GM19372 (cell line): Measurements from ENCODE around the gene LRRC51.
"Not testable (repeated sequence)": the region's sequence is repeated elsewhere in the genome, so short reads cannot be mapped to it uniquely, and the experiment has no call there.

Experiments used
- ATAC-seq: cut with Tn5 transposase; IDR thresholded peaks from one replicate; pipeline ENCODE4 v1.9.1; 2021; ENCODE audit warnings: mild to moderate bottlenecking, low read depth, moderate library complexity; ENCODE audit not compliant: unreplicated experiment

The LRRC51 gene

DNA sequence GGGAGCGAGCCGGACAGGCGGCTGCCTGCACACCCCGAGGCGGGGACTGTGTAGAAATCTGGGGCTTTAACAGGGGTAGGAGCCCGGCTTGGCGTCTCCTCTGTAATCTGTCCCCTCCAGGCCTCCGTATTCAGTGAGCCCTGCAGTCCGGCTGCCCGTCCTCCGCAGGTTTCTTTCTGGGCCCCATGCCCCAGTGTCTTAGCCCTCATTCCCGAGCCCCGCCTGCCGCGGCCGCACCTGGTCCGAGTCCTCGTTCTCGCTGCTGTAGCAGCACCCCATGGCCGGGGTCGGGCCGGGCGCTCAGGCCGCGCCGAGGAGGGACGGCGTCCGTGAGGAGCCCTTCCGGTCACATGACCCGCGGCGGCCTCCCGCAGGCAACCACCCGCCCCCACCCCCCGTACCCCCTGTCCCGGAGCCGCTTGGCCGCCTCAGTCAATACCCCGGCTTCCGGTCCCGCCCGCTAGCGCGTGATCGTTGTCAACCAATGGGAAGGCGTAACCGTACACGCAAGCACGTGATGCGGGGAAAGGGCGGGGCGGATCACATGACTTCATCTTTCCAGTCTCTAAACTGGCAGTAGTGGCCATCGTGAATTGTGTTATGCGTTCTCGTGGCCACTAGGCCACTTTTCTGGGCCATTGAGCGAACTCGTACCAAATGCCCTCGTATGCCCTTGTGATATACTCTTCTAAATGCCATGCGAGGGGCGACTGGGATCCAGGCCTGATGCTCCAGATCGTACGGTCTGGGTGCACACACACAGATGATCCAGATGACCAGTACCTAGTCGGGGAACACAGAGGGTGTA is 22.5 kb downstream of the LRRC51 start, which contains the start of gene LAMTOR1:
Gene LAMTOR1, minus strand, starts transcription at position 352 of the 808 bp plus-strand sequence. Its CDS starts 73 bp downstream, at position 279.
- peak; percentile 92 for ATAC-seq

DNA sequence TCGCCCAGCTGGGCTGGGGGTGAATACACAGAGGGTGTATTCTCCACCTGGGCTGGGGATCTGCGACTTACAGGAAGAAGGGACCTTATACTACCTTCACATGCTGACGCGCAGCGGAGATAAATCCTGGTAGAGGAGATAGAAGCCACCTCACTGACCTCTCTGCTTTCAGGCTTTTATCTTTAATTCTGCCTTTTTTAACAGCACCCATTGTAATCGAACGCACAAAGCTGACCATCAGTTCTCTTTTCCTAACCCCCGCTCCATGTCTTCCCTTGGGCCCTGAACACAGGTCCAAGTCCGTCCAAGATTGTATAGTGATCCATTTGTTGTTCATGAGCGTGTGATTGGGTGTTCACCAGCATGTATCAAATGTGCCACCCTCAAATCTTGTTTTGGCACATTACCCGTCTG is 23.1 kb downstream of the LRRC51 start:
- no peak for ATAC-seq

DNA sequence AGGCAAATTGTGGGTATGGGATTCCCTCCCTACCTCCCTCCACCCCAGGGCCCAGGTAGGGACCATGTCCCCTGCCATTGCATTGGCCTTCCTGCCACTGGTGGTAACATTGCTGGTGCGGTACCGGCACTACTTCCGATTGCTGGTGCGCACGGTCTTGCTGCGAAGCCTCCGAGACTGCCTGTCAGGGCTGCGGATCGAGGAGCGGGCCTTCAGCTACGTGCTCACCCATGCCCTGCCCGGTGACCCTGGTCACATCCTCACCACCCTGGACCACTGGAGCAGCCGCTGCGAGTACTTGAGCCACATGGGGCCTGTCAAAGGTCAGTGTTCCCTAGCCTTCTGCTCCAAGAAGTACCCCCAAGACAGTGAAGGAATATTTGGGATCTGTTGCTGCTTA is 25.2 kb downstream of the LRRC51 start, which contains the start of gene TOMT:
Gene TOMT, plus strand, starts transcription at position 37 of the 400 bp plus-strand sequence. Its CDS starts 28 bp downstream, at position 65.
- no peak for ATAC-seq

DNA sequence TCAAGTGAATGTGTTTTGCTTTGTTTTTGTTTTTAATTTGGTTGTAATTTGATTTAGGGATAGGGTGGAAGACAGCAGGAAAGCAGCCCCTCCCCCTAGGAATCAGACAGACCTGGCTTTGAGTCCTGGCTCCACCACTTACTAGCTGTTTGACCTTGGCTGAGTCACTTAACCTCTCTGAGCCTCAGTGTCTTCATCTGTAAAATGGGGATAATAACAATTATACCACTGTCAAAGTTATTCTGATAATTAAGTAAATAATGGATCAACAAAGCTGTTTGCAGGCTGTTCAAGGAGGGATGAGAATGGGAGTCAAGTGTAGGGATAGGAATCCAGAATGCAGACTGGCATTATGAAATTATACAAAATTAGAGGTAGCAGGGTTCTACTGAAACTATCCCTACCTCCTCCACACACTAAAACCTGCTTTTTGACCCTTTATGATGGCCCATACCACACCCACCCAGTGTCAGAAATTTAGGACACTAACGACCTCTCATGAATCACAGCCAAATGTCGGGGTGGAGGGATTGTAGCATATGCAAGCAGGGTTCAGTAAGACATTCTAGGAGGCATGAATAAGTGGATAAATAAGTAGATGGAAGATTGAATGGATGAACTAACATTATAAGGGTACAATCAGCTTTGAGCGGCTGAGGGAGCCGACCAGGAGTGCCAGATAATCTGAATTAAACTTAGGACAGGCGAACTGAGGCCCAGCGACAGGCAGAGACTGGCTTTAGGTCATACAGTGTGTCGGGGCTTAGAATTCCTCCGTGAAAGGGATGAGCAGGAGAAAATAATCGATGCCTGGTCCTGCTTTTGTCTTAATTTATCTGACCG is 30.9 kb downstream of the LRRC51 start:
- peak; percentile 1 for ATAC-seq

DNA sequence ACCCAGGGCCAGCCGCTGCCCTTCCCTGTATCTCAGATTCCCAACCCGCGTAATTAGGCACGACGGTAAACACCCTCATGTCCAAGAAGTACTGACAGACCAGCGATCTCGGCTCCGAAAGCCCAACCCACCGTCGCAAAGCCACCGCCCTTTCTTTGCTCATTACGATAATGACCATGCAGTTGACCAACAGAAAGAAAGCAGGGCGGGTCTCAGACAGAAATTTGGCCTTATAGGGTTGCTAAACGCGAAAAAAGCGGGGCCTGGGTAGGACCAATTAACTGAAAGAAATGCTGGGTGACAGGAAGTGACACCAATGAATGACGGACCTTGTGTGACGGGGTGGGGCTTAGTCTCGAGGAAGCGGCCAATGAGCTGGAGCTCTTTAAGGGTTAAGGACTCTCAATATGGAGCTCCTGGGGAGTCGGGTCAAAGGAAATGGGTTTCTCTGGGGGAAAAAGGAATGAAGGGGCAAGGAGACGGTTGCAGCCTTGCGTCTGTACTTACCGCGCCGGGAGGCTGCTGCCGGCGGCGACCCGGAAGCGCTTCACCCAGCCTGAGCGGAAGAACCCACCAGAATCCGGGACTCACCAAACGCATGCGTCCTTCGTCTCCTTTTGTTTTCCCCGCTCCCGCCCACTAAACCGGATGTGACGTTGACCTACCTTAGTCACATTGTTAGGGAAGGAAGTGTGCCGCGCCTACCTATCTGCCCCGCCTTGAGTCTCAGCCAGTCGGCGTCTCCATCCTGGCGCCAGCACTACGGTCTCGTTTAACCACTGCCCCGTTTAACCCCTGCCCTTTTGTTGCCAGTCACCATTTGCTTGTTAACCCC is 31.7 kb downstream of the LRRC51 start, which contains the start of gene ANAPC15:
Gene ANAPC15, minus strand, starts transcription at position 553 of the 835 bp plus-strand sequence. CDS start 1,419 bp downstream, outside the sequence.
- ATAC-seq = peak; percentile 92

DNA sequence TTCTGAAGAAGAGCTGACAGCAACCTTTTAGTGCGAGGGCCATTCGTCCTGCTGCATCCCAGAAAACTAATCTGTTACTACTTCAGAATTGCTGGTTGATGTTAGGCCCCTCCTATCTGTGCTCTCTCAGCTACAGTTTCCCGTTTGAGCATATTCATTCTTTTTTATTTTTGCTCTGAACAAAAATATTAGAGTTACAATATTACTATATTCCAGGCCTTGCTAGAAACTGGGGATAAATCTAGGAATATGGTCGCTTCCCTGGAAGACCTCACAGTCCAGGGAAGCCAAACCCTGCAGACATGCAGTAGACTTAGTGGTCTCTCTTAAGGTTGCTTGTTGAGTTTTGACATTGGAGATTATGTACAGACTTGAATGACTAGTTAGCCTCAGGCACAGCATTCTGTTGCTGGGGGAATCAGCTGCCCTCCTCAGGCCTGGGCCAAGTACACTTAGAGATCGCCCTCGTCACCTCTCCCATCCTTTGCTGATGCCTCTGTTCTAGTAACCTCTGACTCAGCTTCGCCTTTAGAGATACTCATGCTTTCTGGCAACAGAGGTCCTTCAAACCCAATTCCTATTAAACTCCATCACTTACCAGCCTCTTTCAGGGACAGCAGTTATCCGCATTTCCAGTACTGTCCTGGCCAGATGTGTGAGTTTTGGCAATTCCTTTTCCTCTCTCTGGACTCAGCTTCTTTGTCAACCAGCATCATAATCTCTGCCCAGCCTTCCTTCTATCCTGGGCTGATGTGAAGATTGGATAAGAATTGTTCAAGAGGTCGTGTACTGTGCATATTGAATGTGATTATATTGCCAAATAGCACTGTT is 32.5 kb downstream of the LRRC51 start:
- ATAC-seq = no peak

DNA sequence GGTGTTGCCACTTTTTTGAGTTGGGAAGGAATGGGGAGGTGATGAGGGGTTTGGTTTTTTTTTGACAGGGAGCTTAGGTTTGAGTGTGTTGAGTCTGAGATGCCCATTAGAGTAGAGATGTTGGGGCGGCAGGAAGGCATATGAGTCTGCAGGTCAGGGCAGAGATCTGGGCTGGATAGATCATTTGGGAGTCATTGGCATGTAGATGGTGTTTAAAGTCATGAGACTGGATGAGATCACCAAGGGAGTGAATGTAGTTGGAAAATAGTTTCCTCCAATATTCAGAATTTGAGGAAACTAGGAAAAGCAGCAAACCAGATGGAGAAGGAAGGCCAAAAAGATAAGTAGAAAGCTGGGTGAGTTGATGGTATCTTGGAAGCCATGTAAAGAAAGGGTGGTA is 33.9 kb downstream of the LRRC51 start:
- no peak for ATAC-seq

DNA sequence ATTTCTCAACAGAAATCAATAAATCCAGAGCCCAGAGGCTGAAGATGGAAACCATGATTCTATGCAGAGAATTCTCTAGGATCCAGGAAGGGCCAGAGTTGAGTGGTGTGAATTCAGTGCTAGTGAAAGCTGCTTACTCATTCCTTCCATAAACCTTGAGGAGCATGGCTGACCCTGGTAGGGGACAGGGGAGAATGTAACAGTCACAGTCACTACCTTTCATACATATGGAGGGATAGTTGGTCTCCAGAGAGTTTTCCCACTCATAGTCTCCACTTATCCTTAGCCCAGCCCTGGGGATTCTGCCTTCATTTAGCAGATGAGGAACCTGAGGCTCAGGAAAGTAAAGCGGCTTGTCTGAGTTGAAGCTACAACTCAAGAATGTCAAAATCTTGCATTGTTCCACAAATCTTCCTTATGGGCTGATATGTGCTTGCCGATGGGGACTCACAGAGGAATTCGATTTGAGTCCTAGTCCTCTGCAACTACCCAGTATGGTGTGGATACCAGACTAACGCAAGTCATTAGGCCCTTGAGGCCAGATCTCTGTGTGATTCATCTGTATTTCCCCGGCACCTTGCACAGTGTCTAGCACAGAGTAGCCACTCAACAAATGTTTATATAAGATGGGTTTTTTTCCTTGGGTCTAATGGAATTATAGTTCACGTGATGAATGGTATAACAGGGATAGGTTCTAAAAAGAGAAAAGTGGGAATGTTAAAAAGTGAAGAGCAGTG is 35.5 kb downstream of the LRRC51 start:
- no peak for ATAC-seq

DNA sequence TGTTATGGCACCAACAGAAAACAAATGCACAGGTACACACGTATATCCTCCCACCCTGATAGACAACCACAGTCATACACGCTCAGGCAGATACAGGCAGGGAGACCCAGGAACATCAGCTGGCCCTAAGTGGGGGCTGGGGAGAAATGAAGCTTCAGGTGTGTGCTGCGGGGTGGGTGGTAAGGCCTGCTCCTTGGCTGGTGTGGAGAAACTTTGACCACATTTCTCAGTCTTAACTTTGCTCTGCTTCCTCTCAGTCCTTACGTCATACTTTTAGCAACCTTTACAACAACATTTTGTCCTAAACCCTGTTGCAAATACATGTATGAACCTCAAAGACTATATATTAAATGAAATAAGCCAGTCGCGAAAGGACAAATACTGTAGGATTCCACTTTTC is 38.5 kb downstream of the LRRC51 start:
- ATAC-seq = no peak

DNA sequence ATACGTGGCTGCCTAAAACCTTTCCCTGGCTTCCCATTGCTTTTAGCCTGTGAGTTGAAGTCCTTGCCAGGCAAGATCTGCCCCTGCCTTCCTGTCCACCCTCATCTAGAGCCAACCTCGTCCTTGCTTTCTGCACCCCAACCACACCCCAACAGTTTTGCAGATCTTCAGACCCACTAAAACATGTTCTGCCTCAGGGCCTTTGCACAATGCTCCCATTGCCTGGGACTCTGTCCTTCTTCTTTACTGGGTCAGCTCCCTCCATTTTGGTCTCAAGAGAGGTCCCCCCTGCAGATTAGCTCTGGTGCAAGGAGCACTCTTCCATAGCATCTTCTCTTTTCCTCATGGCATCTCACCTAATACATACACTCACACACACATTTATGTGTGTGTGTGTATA is 40.3 kb downstream of the LRRC51 start:
- ATAC-seq = no peak

DNA sequence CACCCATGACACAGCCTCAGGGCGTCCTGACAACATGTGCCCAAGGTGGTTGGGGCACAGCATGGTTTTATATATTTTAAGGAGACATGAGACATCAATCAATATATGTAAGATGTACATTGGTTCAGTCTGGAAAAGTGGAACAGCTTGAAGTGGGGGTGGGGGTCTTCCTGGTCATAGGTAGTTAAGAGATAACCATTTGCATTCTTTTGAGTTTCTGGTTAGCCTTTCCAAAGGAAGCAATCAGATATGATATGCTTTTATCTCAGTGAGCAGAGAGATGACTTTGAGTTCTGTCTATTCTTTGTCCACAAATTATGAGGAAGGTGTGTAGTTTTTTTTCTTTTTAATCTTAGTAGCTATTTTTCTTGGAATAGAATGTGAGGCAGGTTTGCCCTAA is 42.0 kb downstream of the LRRC51 start:
- ATAC-seq = no peak

DNA sequence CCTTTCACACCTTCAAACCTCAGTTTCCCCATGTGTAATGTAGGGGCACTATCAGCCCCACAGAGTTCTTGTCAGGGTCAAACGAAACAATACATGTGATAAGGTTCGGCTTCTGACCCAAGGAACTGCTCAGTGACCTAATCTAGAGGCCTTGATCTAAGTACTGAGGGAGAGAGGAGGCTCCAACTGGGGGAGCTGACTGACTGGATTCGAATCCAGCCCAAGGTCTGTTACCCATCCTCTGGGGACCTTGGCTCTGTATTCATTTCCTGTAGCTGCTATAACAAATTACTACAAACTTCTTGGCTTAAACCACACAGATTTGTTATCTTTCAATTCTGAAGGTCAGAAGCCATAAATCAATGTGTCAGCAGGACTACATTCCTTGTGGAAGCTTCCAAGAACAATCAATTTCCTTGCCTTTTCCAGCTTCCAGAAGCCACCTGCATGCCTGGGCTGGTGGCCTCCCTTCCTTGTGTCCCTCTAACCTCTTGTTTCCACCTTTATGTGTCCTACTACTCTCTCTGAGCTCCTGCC is 42.5 kb downstream of the LRRC51 start:
- no peak for ATAC-seq

DNA sequence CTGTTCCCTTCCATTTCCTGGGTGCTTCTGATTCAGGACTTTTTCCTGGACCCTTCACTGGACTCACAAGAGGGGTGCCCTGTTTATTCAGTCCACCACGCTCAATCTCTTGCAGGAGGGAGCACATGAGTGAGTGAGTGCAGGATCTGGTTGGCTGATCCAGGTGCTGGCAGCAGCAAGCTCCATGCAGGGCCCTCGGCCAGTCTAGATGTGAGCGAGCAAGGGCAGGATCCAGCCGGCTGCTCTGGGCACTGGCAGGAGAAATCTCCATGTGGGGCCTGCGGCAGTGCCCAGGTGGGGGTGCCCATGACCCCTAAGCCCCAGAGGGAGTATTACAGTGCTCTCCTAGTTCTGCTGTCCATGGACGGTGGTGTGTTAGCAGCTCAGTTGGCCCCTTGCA is 43.4 kb downstream of the LRRC51 start:
- no peak for ATAC-seq

DNA sequence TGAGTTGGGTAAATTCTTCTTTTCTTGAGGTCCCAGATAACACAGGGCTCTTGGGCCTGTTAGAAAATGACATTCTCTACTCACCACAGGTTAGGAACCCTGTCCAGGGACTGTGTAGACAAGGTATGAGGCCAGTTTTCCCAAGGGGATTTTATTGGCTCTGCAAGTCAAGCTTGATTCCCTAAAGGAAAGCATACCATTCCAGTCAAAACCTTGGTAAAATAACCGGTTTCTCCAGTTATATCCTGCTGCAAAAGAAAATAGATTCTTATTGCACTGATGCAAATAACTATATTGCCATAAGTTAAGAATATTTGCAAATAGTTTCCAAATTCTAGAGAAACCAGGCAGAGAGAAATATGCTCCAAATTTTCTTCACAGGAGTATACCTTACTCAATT is 45.3 kb downstream of the LRRC51 start:
- ATAC-seq = no peak

DNA sequence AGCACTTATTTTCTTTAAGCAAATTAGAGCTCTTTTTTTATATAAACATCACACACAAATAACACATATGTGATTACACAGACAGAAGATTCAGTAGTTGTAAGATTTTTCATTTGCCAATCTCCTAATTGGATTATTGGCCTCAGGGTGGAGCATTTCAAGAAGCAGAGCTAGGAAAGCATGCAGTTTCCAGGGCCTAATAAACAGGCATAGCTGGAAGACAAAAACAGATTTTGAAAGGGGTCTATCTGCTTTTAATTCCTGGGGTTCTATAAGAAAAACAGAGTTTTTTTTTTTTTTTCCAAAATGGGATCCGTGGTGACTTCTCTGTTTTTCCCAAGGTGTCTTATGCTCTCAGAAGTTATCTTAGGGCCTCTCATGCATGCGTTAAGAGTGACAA is 47.3 kb downstream of the LRRC51 start:
- ATAC-seq = no peak

DNA sequence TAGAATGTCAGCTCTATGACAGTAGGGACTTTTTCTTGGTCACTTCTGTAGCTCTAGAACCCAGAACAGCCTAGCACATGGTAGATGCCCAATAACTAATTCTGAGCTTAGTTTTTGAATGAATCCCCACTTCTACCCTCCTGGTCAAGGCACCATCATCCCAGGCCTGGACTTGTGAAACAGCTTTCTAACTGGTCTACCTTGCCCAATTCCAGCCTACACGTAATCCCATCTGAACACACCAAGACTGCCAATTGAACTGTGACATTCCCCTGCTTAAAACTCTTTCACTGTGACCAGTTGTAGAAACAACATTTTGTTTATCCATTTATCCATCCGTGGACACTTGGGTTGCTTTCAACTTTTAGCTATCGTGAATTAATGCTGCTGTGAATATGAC is 48.7 kb downstream of the LRRC51 start:
- no peak for ATAC-seq

DNA sequence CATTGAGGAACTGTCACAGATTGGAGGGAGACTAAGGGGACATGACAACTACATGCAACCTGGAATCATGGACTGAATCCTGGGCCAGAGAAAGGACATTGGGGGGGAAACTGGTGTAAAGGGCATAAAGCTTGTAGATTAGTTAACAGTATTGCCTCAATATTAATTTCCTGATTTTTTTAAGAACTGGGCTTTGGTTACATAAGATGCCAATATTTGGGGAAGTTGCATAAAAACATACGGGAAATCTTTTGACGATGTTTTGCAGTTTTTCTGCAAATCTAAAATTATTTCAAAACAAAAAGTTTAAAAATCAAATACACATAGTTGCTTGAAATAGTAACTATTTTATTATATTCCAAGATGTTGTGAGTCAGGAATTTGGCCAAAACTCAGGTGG is 52.0 kb downstream of the LRRC51 start:
- ATAC-seq = no peak

DNA sequence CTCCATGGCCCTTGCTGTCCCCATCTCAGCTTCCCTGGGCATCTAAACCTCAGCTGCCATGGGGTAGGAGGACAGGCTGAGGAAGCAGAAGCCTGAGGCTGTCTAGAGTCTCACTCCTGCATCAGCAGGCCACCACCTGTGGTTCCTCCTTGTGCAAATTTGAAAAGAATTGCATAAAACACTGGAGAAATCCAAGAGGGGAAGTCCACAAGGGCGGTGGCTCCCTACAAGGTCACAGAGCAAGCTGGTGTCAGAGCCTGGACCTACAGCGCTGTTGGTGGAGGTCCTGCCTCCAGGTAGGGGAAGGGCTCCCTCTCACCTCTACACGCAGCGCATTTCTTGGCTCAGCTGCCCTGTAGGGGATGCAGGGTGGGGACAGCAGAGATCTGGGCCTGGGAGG is 54.8 kb downstream of the LRRC51 start, which contains the start of gene FOLR3:
Gene FOLR3, plus strand, starts transcription at position 253 of the 400 bp plus-strand sequence. CDS start 228 bp downstream, outside the sequence.
- ATAC-seq = not testable (repeated sequence)
